HepG2 (cell line): Measurements from ENCODE around the gene SDCCAG8. TPM values are rescaled to one million over a fixed set of nuclear protein-coding genes. Genes with fewer than 3 reads are reported as not detected.

Source experiments
- ATAC-seq: fragments of 200-7000 bp; cut with Tn5 transposase; 3 replicates; pipeline ENCODE4 v1.9.1; 2020; ENCODE audit warnings: mild to moderate bottlenecking, moderate library complexity
- BruUV-seq: library from RNA; stranded (reverse); fragments of 400-500 nt; replicated peaks from 2 replicates; lab custom pipeline; 2021; lab: Mats Ljungman, UMichigan
- CTCF ChIA-PET: fragments of 300-600 bp; formaldehyde crosslinking; extraction: SDS; loops from one replicate; lab custom pipeline; 2021; ENCODE audit warnings: low total read pairs, inconsistent platforms, low intra/inter-chr PET ratio; lab: Yijun Ruan, JAX
- POLR2A ChIA-PET: fragments of 350-600 bp; sonication (Branson Sonifier 250); formaldehyde crosslinking; loops from one replicate; lab custom pipeline; 2020; ENCODE audit warnings: antibody characterized with exemption, inconsistent platforms; lab: Yijun Ruan, JAX
- DNase-seq: peaks from one replicate; pipeline ENCODE4 v3.0.0-alpha.2; 2015; ENCODE audit warnings: low spot score
- FAIRE-seq: peaks from 3 replicates; lab custom pipeline; 2011; peaks lifted over from hg19 to GRCh38; lab: Jason Lieb, UNC
- H2AFZ ChIP-seq: one replicate; pipeline ENCODE4 v1.6.1; 2011; ENCODE audit warnings: low read length, inconsistent platforms
- H3K27ac ChIP-seq: fragments of 300-600 bp; 3 replicates; pipeline ENCODE4 v1.8.0; 2011; ENCODE audit warnings: mixed run types, mild to moderate bottlenecking, mixed read lengths, low read length, inconsistent platforms; ENCODE audit not compliant: insufficient read depth; ENCODE audit errors: extremely low read length
- H3K27me3 ChIP-seq, 2 experiments: fragments of 200-600 bp in 1 of 2; 2 replicates in 1 of 2; 3 replicates in 1 of 2; pipeline versions ENCODE4 v1.6.0 to v1.8.0; 2011; ENCODE audit warnings: low read length in 2 of 2, mild to moderate bottlenecking in 2 of 2, moderate library complexity in 2 of 2, inconsistent platforms in 1 of 2; ENCODE audit not compliant: insufficient read depth in 2 of 2, control insufficient read depth in 1 of 2
- H3K36me3 ChIP-seq, 2 experiments: fragments of 200-600 bp in 1 of 2; replicated peaks in 1 of 2; 2 replicates in 1 of 2; 3 replicates in 1 of 2; pipeline versions ENCODE4 v1.5.1 to v1.8.0; 2011; ENCODE audit warnings: low read length in 2 of 2, inconsistent platforms in 1 of 2; ENCODE audit not compliant: insufficient read depth in 2 of 2, control insufficient read depth in 1 of 2
- H3K4me1 ChIP-seq: 2 replicates; pipeline ENCODE4 v1.5.1; 2012; ENCODE audit warnings: low read length, inconsistent platforms; ENCODE audit not compliant: insufficient read depth
- H3K4me2 ChIP-seq: 2 replicates; pipeline ENCODE4 v1.6.0; 2011; ENCODE audit warnings: low read depth, low read length, inconsistent platforms
- H3K4me3 ChIP-seq, 3 experiments: fragments of 200-600 bp in 1 of 3; sonication (generic), shearing (Covaris generic) in 1 of 3; replicated peaks in 1 of 3; 2 replicates each; pipeline ENCODE4 v1.5.1; 2011 to 2016; ENCODE audit warnings: low read length in 3 of 3, inconsistent platforms in 2 of 3, low read depth in 2 of 3, mild to moderate bottlenecking in 2 of 3, control low read depth in 1 of 3, mixed read lengths in 1 of 3; ENCODE audit not compliant: insufficient read depth in 1 of 3
- H3K79me2 ChIP-seq: one replicate; pipeline ENCODE4 v1.6.1; 2011; ENCODE audit warnings: low read length, inconsistent platforms; ENCODE audit not compliant: insufficient read depth
- H3K9ac ChIP-seq: 2 replicates; pipeline ENCODE4 v1.6.0; 2011; ENCODE audit warnings: mild to moderate bottlenecking, low read depth, low read length, inconsistent platforms; ENCODE audit not compliant: insufficient read depth
- H3K9me3 ChIP-seq: 2 replicates; pipeline ENCODE4 v1.5.1; 2012; ENCODE audit warnings: mild to moderate bottlenecking, low read length
- H4K20me1 ChIP-seq: 2 replicates; pipeline ENCODE4 v1.6.0; 2011; ENCODE audit warnings: inconsistent platforms, mild to moderate bottlenecking, low read length, moderate library complexity; ENCODE audit not compliant: insufficient read depth
- ISL2 ChIP-seq: sonication (generic); formaldehyde crosslinking; IDR thresholded peaks from 2 replicates; pipeline ENCODE4 v1.5.0; 2020; ENCODE audit warnings: missing genetic modification reagents
- KAT2B ChIP-seq: fragments of 150-350 bp; IDR thresholded peaks from 2 replicates; pipeline ENCODE4 v1.6.1; 2014; ENCODE audit warnings: low read depth, low read length, borderline replicate concordance
- MBNL3 ChIP-seq: fragments of 250-450 bp; sonication (Bioruptor Pico); conservative IDR thresholded peaks from 2 replicates; pipeline ENCODE4 v1.8.0; 2022; ENCODE audit warnings: mild to moderate bottlenecking, inconsistent platforms
- MXI1 ChIP-seq: IDR thresholded peaks from 3 replicates; pipeline ENCODE4 v1.6.1; 2012; ENCODE audit warnings: low read depth, low read length, inconsistent platforms, borderline replicate concordance
- NR1H2 ChIP-seq: sonication (generic); formaldehyde crosslinking; IDR thresholded peaks from 2 replicates; pipeline ENCODE4 v1.8.1; 2022; ENCODE audit warnings: low read depth, missing genetic modification reagents, borderline replicate concordance
- SNAI1 ChIP-seq: sonication (generic); formaldehyde crosslinking; IDR thresholded peaks from 2 replicates; pipeline ENCODE4 v1.5.0; 2020; ENCODE audit warnings: mild to moderate bottlenecking, missing genetic modification reagents, borderline replicate concordance
- SOX5 ChIP-seq: IDR thresholded peaks from 2 replicates; pipeline ENCODE4 v1.6.1; 2016; ENCODE audit warnings: borderline replicate concordance
- SRSF9 ChIP-seq: fragments of 200-400 bp; formaldehyde crosslinking; IDR thresholded peaks from 2 replicates; pipeline ENCODE4 v1.6.1; 2018; ENCODE audit warnings: borderline replicate concordance, mild to moderate bottlenecking, low read depth, low read length; ENCODE audit not compliant: insufficient read depth, poor library complexity, severe bottlenecking
- U2AF2 ChIP-seq: fragments of 200-400 bp; formaldehyde crosslinking; IDR thresholded peaks from 2 replicates; pipeline ENCODE4 v1.6.1; 2017; ENCODE audit warnings: low read depth, mild to moderate bottlenecking, low read length
- YEATS4 ChIP-seq: sonication (generic); formaldehyde crosslinking; IDR thresholded peaks from 2 replicates; pipeline ENCODE4 v1.4.0; 2020; ENCODE audit warnings: missing genetic modification reagents, borderline replicate concordance
- ZFP1 ChIP-seq: IDR thresholded peaks from 2 replicates; pipeline ENCODE4 v1.6.1; 2016
- ZFY ChIP-seq: sonication (generic); formaldehyde crosslinking; IDR thresholded peaks from 2 replicates; pipeline ENCODE4 v1.4.0; 2020; ENCODE audit warnings: missing genetic modification reagents
- ZNF350 ChIP-seq: sonication (generic); formaldehyde crosslinking; IDR thresholded peaks from 2 replicates; pipeline ENCODE4 v1.4.0; 2020; ENCODE audit warnings: mild to moderate bottlenecking, low read depth, missing genetic modification reagents, borderline replicate concordance
- WGBS: methylation state at CpG from one replicate; pipeline ENCODE4 v1.1.6; 2017; ENCODE audit warnings: low lambda C conversion rate; 5-methylcytosine and 5-hydroxymethylcytosine counted together
- in situ Hi-C: cut with HindIII; loops from 2 replicates; pipeline ENCODE4 v1.10.0; 2017; ENCODE audit warnings: low pct_unique_long_range_greater_than_20kb; ENCODE audit not compliant: extremely low pct_ligation_motif_present
- intact Hi-C: fragments of 100-400 bp; cut with micrococcal nuclease; formaldehyde crosslinking; loops from one replicate; pipeline ENCODE4 v1.10.0; 2022; ENCODE audit not compliant: unreplicated experiment
- polyA plus RNA-seq, 8 experiments: library from polyadenylated mRNA; depleted of rRNA in 3 of 8; stranded (reverse) in 7 of 8; unstranded in 1 of 8; fragments of >200 nt; fragmentation: Illumina TruSeq in 4 of 8; extraction: Trizol in 4 of 8; gene quantifications; 2 replicates each; pipeline versions ENCODE4 v1.2.1 to v1.2.3, GENCODE V29; 2011 to 2016; ENCODE audit warnings: low read depth in 4 of 8, missing spikeins in 1 of 8, mixed read lengths in 1 of 8; ENCODE audit not compliant: insufficient read depth in 1 of 8
- total RNA-seq, 5 experiments: library from RNA; depleted of rRNA; stranded (reverse); fragments of >200 nt; fragmentation: Illumina TruSeq; extraction: Trizol; gene quantifications; 2 replicates each; pipeline ENCODE4 v1.2.3, GENCODE V29; 2016; ENCODE audit warnings: low read depth in 1 of 5
- TF ChIP-seq, protein P1 (sequence below): sonication (generic); formaldehyde crosslinking; conservative IDR thresholded peaks from 2 replicates; pipeline ENCODE4 v1.4.0; 2020; ENCODE audit warnings: missing genetic modification reagents
- TF ChIP-seq, protein P2 (sequence below): sonication (generic); formaldehyde crosslinking; IDR thresholded peaks from 2 replicates; pipeline ENCODE4 v1.9.0; 2022; ENCODE audit warnings: missing genetic modification reagents, mild to moderate bottlenecking, borderline replicate concordance
- TF ChIP-seq, protein P3 (sequence below): sonication (generic); formaldehyde crosslinking; IDR thresholded peaks from 2 replicates; pipeline ENCODE4 v1.4.0; 2020; ENCODE audit warnings: missing genetic modification reagents
- TF ChIP-seq, protein P4 (sequence below): IDR thresholded peaks from 2 replicates; pipeline ENCODE4 v1.6.1; 2016
- TF ChIP-seq, protein P5 (sequence below): sonication (generic); formaldehyde crosslinking; IDR thresholded peaks from 2 replicates; pipeline ENCODE4 v1.4.0; 2020; ENCODE audit warnings: mild to moderate bottlenecking, missing genetic modification reagents, borderline replicate concordance

Gene SDCCAG8
- total and polyA plus RNA-seq, 2 of the 13 experiments (the other 11 are each of a cell fraction or from before 2014, with no cell fraction given) = 9.5 to 13.4 TPM

DNA sequence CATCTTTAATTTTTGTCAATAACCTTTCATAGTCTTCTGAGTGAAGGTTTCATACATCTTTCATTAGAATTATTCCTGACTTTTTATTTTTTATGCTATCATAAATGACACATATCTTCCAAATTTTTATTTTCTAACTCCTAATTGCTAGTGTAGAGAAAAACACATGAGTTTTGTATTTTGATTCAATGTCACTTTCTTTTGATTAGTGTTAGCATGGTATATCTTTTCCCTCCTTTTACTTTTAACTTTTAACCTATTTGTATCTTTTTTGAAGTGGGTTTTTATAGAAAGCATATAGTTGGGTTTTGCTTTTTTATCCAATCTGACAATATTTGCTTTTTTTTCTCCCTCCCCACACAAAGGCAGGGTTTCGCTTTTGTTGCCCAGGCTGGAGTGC, 43.2 kb downstream of the SDCCAG8 start:
- no peak overlapping the region for H3K4me2 ChIP-seq
- BruUV-seq = no TSS peak
- no peaks in the 10 kb centered on the region for H4K20me1 ChIP-seq
- in situ Hi-C loops = no loop called here
- DNase-seq (no peak), FAIRE-seq (no peak), ATAC-seq (no peak)
- no peak overlapping the region for H3K27ac ChIP-seq
- no peak overlapping the region for H3K4me3 ChIP-seq
- no peaks in the 10 kb centered on the region; a peak in 2 of 5 replicates for H3K36me3 ChIP-seq
- ChIA-PET CTCF (no interaction called here), POLR2A (no interaction called here)
- H2AFZ ChIP-seq = no peak overlapping the region
- H3K9me3 ChIP-seq = no peaks in the 10 kb centered on the region
- no peaks in the 10 kb centered on the region for H3K79me2 ChIP-seq
- H3K27me3 ChIP-seq = no peaks in the 10 kb centered on the region
- WGBS = 95% methylated on average over 1 of the region's 1 CpG
- no peaks in the 10 kb centered on the region for H3K4me1 ChIP-seq
- intact Hi-C loops = no loop called here
- no peak overlapping the region for H3K9ac ChIP-seq
- TF ChIP-seq U2AF2 (no peak), ZFY (CRISPR knock-in tag) (no peak), ZFP1 (CRISPR knock-in tag) (no peak), SOX5 (CRISPR knock-in tag) (no peak), MXI1 (no peak), ZNF350 (CRISPR knock-in tag) (no peak), MBNL3 (CRISPR knock-in tag) (no peak), SRSF9 (no peak), ISL2 (no peak), NR1H2 (CRISPR knock-in tag) (no peak), SNAI1 (CRISPR knock-in tag) (no peak), KAT2B (no peak), YEATS4 (CRISPR knock-in tag) (no peak)
- TF ChIP-seq, protein P1, sequence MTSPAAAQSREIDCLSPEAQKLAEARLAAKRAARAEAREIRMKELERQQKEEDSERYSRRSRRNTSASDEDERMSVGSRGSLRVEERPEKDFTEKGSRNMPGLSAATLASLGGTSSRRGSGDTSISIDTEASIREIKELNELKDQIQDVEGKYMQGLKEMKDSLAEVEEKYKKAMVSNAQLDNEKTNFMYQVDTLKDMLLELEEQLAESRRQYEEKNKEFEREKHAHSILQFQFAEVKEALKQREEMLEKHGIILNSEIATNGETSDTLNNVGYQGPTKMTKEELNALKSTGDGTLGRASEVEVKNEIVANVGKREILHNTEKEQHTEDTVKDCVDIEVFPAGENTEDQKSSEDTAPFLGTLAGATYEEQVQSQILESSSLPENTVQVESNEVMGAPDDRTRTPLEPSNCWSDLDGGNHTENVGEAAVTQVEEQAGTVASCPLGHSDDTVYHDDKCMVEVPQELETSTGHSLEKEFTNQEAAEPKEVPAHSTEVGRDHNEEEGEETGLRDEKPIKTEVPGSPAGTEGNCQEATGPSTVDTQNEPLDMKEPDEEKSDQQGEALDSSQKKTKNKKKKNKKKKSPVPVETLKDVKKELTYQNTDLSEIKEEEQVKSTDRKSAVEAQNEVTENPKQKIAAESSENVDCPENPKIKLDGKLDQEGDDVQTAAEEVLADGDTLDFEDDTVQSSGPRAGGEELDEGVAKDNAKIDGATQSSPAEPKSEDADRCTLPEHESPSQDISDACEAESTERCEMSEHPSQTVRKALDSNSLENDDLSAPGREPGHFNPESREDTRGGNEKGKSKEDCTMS (CRISPR knock-in tag) = no peak
- TF ChIP-seq, protein P2, sequence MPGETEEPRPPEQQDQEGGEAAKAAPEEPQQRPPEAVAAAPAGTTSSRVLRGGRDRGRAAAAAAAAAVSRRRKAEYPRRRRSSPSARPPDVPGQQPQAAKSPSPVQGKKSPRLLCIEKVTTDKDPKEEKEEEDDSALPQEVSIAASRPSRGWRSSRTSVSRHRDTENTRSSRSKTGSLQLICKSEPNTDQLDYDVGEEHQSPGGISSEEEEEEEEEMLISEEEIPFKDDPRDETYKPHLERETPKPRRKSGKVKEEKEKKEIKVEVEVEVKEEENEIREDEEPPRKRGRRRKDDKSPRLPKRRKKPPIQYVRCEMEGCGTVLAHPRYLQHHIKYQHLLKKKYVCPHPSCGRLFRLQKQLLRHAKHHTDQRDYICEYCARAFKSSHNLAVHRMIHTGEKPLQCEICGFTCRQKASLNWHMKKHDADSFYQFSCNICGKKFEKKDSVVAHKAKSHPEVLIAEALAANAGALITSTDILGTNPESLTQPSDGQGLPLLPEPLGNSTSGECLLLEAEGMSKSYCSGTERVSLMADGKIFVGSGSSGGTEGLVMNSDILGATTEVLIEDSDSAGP (CRISPR knock-in tag) = no peak
- TF ChIP-seq, protein P3, sequence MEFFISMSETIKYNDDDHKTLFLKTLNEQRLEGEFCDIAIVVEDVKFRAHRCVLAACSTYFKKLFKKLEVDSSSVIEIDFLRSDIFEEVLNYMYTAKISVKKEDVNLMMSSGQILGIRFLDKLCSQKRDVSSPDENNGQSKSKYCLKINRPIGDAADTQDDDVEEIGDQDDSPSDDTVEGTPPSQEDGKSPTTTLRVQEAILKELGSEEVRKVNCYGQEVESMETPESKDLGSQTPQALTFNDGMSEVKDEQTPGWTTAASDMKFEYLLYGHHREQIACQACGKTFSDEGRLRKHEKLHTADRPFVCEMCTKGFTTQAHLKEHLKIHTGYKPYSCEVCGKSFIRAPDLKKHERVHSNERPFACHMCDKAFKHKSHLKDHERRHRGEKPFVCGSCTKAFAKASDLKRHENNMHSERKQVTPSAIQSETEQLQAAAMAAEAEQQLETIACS (CRISPR knock-in tag) = no peak
- TF ChIP-seq, protein P4, sequence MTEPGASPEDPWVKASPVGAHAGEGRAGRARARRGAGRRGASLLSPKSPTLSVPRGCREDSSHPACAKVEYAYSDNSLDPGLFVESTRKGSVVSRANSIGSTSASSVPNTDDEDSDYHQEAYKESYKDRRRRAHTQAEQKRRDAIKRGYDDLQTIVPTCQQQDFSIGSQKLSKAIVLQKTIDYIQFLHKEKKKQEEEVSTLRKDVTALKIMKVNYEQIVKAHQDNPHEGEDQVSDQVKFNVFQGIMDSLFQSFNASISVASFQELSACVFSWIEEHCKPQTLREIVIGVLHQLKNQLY (CRISPR knock-in tag) = no peak
- TF ChIP-seq, protein P5, sequence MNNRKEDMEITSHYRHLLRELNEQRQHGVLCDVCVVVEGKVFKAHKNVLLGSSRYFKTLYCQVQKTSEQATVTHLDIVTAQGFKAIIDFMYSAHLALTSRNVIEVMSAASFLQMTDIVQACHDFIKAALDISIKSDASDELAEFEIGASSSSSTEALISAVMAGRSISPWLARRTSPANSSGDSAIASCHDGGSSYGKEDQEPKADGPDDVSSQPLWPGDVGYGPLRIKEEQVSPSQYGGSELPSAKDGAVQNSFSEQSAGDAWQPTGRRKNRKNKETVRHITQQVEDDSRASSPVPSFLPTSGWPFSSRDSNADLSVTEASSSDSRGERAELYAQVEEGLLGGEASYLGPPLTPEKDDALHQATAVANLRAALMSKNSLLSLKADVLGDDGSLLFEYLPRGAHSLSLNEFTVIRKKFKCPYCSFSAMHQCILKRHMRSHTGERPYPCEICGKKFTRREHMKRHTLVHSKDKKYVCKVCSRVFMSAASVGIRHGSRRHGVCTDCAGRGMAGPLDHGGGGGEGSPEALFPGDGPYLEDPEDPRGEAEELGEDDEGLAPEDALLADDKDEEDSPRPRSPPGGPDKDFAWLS = no peak
